Subcutaneous abdominal adipose tissue (tissue), 5 donors: ENCODE measurements around the gene MTUS2.

Source experiments
- H3K27ac ChIP-seq: one replicate; pipeline ENCODE4 v1.7.0; 2013; ENCODE audit warnings: low read depth, mild to moderate bottlenecking, inconsistent platforms, low read length, moderate library complexity
- H3K27me3 ChIP-seq, 5 donors: one replicate each; pipeline ENCODE4 v1.7.0; 2013; ENCODE audit warnings: low read length in 5 of 5, inconsistent platforms in 1 of 5; ENCODE audit not compliant: control insufficient read depth in 5 of 5, insufficient read depth in 4 of 5
- H3K36me3 ChIP-seq, 5 donors: one replicate each; pipeline ENCODE4 v1.7.0; 2013; ENCODE audit warnings: low read length in 5 of 5; ENCODE audit not compliant: control insufficient read depth in 5 of 5, insufficient read depth in 5 of 5
- H3K4me1 ChIP-seq, 5 donors: one replicate each; pipeline ENCODE4 v1.7.0; 2013; ENCODE audit warnings: low read length in 5 of 5, mild to moderate bottlenecking in 3 of 5, moderate library complexity in 1 of 5; ENCODE audit not compliant: control insufficient read depth in 5 of 5, insufficient read depth in 5 of 5
- H3K4me3 ChIP-seq, 5 donors: one replicate each; pipeline ENCODE4 v1.7.0; 2013; ENCODE audit warnings: low read length in 5 of 5, low read depth in 1 of 5
- H3K9ac ChIP-seq, 5 donors: one replicate each; pipeline ENCODE4 v1.7.0; 2013; ENCODE audit warnings: low read length in 5 of 5, mild to moderate bottlenecking in 4 of 5, moderate library complexity in 3 of 5
- H3K9me3 ChIP-seq, 5 donors: one replicate each; pipeline ENCODE4 v1.7.0; 2013; ENCODE audit warnings: low read length in 5 of 5; ENCODE audit not compliant: control insufficient read depth in 5 of 5
- donor health status: healthy.
- donor health status: healthy.
- donor health status: healthy.
- donor health status: healthy.
- donor health status: healthy.

MTUS2 gene

DNA sequence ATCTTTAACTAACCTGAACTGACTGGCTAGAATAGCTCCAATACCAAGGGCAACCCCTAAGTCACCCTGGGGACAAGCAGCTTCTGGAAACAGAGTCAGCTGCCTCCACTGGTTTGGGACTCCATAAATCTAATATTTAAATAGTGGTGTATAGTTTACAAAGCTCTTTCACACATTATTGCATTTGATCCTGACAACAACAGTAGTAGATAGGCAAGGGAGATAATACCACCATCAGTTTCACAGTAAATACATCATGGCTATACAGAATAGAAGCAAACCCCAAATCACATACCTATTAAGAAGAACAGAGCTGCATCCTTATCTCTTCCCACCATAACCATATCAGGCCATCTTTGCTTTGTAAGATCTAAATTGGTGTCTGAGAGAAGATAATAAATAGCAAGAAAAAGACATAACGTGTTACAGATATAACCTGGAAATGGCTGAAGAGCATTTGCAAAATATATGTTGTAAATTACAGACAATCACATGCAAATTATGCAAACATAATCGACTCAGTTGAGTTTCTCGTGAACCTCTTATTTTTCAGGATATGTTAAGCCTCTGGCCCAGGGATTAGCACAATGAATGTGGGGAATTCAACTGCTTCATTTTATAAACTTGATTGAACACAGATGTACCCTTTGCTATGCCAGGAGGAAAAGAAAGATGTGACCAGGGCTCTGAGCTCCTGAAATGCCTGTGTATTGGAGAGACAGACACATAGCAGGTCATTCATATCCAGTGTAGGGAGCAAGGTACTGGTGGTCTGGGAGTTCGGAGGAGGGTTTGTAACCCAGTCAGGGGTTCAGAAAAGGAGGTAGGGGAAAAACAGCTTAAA, 632.9 kb downstream of the MTUS2 start:
- H3K9me3 ChIP-seq = no peaks in the 10 kb centered on the region
- H3K9ac ChIP-seq = no peak overlapping the region
- H3K36me3 ChIP-seq = no peaks in the 10 kb centered on the region
- no peak overlapping the region for H3K4me3 ChIP-seq
- peaks cover 0 to 3% (median 0%) of the 10 kb centered on the region in 5 donors for H3K4me1 ChIP-seq
- peaks cover 0 to 3% (median 0%) of the 10 kb centered on the region in 5 donors for H3K27me3 ChIP-seq
- no peak overlapping the region for H3K27ac ChIP-seq

GRCh38 chr13:29453617-29454011, 633.5 kb downstream of the MTUS2 start:
- Histone ChIP-seq H3K27me3 (peaks cover 0 to 3% (median 0%) of the 10 kb centered on the region in 5 donors), H3K9me3 (no peaks in the 10 kb centered on the region), H3K36me3 (no peaks in the 10 kb centered on the region), H3K27ac (no peak overlapping the region), H3K4me1 (peaks cover 0 to 3% (median 0%) of the 10 kb centered on the region in 5 donors), H3K9ac (no peak overlapping the region), H3K4me3 (no peak overlapping the region)

DNA sequence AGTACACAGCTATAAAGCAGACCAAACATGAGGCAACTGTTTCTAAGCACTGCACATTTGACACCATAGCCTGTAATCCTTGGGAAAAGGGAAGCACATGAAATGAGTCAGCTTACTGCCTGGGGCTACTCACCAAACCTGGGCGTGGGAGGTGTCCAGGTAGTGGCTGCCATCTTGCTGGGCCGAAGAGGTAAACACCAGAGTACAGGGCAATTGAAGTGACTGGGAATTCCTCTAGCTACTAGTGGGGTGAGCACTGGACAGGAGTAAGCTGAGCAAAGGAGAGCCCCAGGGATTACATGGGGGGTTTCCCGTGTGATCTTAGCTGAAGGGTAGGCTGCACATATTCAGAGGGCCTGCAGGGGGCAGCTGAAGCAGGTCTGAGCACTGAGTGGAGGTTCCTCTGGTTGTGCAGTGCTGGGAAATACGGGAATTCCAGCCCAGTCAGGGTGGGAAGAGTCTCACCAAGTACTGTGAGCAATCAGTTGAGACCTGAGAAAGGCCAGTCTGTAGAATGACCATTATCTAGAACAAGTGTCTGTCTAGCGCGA, 634.9 kb downstream of the MTUS2 start:
- H3K27ac ChIP-seq = no peak overlapping the region
- H3K36me3 ChIP-seq = no peaks in the 10 kb centered on the region
- H3K4me3 ChIP-seq = no peak overlapping the region
- H3K4me1 ChIP-seq = peaks cover 0 to 3% (median 0%) of the 10 kb centered on the region in 5 donors
- H3K9ac ChIP-seq = no peak overlapping the region
- peaks cover 0 to 3% (median 0%) of the 10 kb centered on the region in 5 donors for H3K27me3 ChIP-seq
- H3K9me3 ChIP-seq = no peaks in the 10 kb centered on the region

DNA sequence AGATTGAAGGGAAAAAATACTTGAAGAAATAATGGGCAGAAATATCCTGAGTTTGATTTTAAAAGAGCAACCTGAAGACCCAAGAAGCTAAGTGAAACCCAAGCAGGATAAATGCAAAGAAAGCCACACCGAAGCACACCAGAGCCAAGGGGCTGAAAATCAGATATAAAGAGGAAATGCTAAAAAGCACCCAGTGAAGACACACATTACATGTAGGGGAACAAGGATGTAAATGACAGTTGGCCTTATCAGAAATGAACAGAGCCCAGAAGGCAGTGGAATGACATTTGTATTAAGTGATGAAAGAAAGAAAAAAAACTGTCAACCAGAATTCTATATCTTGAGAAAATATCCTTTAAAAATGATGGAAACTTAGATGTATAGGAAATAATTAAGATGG, 636.3 kb downstream of the MTUS2 start:
- H3K9me3 ChIP-seq = no peaks in the 10 kb centered on the region
- H3K4me3 ChIP-seq = no peak overlapping the region
- no peaks in the 10 kb centered on the region for H3K36me3 ChIP-seq
- peaks cover 0 to 3% (median 0%) of the 10 kb centered on the region in 5 donors for H3K4me1 ChIP-seq
- no peak overlapping the region for H3K27ac ChIP-seq
- H3K27me3 ChIP-seq = peaks cover 0 to 3% (median 0%) of the 10 kb centered on the region in 5 donors
- H3K9ac ChIP-seq = no peak overlapping the region

DNA sequence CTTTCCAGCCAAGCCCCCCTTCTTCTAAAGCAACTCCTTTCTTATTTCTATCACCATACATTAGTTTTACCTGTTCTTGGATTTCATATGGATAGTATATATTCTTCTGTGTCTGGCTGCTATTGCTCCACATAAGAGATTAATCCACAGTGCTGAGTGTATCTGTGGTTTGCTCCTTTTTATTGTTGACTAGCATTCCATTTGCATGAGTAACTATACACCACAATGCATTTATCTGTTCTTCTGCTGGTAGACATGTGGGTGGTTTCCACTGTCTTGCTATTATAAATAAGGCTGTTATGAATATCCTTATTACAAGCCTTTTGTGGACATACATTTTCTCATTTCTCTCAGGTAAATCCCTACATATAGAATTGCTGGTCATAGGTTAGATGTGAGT, 637.2 kb downstream of the MTUS2 start:
- Histone ChIP-seq H3K9ac (no peak overlapping the region), H3K4me3 (no peak overlapping the region), H3K36me3 (no peaks in the 10 kb centered on the region), H3K27ac (no peak overlapping the region), H3K27me3 (peaks cover 0 to 3% (median 0%) of the 10 kb centered on the region in 5 donors), H3K9me3 (no peaks in the 10 kb centered on the region), H3K4me1 (peaks cover 0 to 3% (median 0%) of the 10 kb centered on the region in 5 donors)

GRCh38 chr13:29458419-29458818, 638.3 kb downstream of the MTUS2 start:
- Histone ChIP-seq H3K9me3 (no peaks in the 10 kb centered on the region), H3K9ac (no peak overlapping the region), H3K27me3 (peaks cover 0 to 3% (median 0%) of the 10 kb centered on the region in 5 donors), H3K4me3 (no peak overlapping the region), H3K4me1 (peaks cover 0 to 1% (median 0%) of the 10 kb centered on the region in 5 donors), H3K36me3 (no peaks in the 10 kb centered on the region), H3K27ac (no peak overlapping the region)

GRCh38 chr13:29459813-29460355, 639.7 kb downstream of the MTUS2 start:
- H3K9me3 ChIP-seq = no peaks in the 10 kb centered on the region
- H3K36me3 ChIP-seq = no peaks in the 10 kb centered on the region
- H3K9ac ChIP-seq = no peak overlapping the region
- H3K27me3 ChIP-seq = no peaks in the 10 kb centered on the region
- H3K4me1 ChIP-seq = no peaks in the 10 kb centered on the region
- no peak overlapping the region for H3K27ac ChIP-seq
- no peak overlapping the region for H3K4me3 ChIP-seq

DNA sequence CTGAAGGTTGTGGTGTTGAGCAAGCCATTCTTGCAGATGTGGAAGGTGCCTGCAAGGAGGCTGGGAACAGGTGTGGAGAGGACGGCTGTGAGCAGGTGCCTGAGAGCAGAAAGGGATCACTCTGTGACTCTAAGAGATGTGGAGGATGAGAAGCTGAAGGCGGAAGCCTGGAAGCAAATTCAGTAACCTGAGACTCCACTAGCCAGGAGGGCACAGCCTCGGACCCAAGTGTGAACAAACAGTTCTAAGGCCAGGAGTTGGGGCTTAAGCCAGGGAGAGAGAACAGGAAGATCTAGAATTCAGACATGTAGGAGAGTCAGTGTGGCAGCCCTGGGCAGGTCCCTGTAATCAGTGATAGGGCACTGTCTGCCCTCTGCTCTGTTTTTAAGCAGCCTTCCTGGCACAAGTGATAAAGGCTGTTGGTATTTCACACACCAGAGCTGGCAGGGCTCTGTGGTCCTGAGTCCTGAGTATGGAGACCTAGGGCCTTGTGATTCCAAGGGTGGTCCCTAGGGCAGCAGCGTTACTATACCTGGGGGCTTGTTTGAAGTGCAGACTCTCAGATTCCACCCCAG, 644.1 kb downstream of the MTUS2 start:
- Histone ChIP-seq H3K4me1 (peaks cover 0 to 6% (median 0%) of the 10 kb centered on the region in 5 donors), H3K27me3 (no peaks in the 10 kb centered on the region), H3K27ac (no peak overlapping the region), H3K4me3 (no peak overlapping the region), H3K36me3 (no peaks in the 10 kb centered on the region), H3K9me3 (no peaks in the 10 kb centered on the region), H3K9ac (no peak overlapping the region)

- no peaks in the 10 kb centered on the region for H3K36me3 ChIP-seq
- peaks cover 0 to 6% (median 0%) of the 10 kb centered on the region in 5 donors for H3K4me1 ChIP-seq
- H3K27me3 ChIP-seq = no peaks in the 10 kb centered on the region
- no peak overlapping the region for H3K27ac ChIP-seq
- H3K4me3 ChIP-seq = no peak overlapping the region
- no peak overlapping the region for H3K9ac ChIP-seq
- no peaks in the 10 kb centered on the region for H3K9me3 ChIP-seq
Measured at GRCh38 chr13:29465741-29466293, 645.7 kb downstream of the MTUS2 start.

DNA sequence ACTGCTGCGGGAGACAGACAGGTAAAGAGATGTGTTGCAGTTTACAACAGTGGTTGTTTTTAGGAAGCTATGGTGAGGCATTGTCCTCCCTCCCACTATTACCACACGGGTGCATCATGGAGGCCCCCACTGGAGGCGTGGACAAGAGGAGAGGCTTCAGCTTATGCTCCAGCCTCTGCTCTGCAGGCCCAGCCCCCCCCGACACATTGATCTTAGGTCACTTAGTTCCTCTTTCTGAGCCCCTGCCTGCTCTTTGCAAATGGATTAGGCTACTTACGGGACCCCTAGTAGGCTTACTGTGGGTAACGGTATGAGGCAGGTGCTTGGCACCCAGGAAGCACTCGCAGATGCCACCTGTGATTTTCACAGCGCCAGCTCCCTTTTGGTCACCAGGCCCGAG, 651.4 kb downstream of the MTUS2 start:
- no peaks in the 10 kb centered on the region for H3K4me1 ChIP-seq
- no peak overlapping the region for H3K27ac ChIP-seq
- H3K4me3 ChIP-seq = no peak overlapping the region
- H3K9me3 ChIP-seq = no peaks in the 10 kb centered on the region
- no peaks in the 10 kb centered on the region for H3K36me3 ChIP-seq
- no peaks in the 10 kb centered on the region for H3K27me3 ChIP-seq
- no peak overlapping the region for H3K9ac ChIP-seq
